Left ventricle myocardium inferior (tissue), 1 donor: Measurements from ENCODE around the gene DEUP1. TPM values are rescaled to one million over a fixed set of nuclear protein-coding genes. Genes with fewer than 3 reads are reported as not detected.

Experiments used
- DNase-seq: peaks from one replicate; pipeline ENCODE4 v3.0.0-alpha.2; 2020
- H3K27ac ChIP-seq: fragments of 200-600 bp; replicated peaks from 2 replicates; pipeline ENCODE4 v1.8.0; 2021
- H3K27me3 ChIP-seq: fragments of 200-600 bp; 2 replicates; pipeline ENCODE4 v1.8.0; 2021; ENCODE audit warnings: low read depth
- H3K36me3 ChIP-seq: fragments of 200-600 bp; 2 replicates; pipeline ENCODE4 v1.8.0; 2021
- H3K4me1 ChIP-seq: fragments of 200-600 bp; 2 replicates; pipeline ENCODE4 v1.8.0; 2021
- H3K4me3 ChIP-seq: fragments of 200-600 bp; 2 replicates; pipeline ENCODE4 v1.8.0; 2021; ENCODE audit warnings: mild to moderate bottlenecking, moderate library complexity
- H3K9me3 ChIP-seq: fragments of 200-600 bp; replicated peaks from 2 replicates; pipeline ENCODE4 v1.8.0; 2021
- intact Hi-C: fragments of 100-400 bp; cut with micrococcal nuclease; formaldehyde crosslinking; loops from one replicate; pipeline ENCODE4 v1.11.0; 2022
- total RNA-seq: library from RNA; stranded (reverse); fragmentation: NEBNext Ultra II Directional; extraction: Animal tissue kit (Norgen Biotek cat#: 25700); gene quantifications from one replicate; pipeline ENCODE4 v1.2.1, GENCODE V29; 2021
- TF ChIP-seq, protein P1 (sequence below): fragments of 200-600 bp; IDR thresholded peaks from 2 replicates; pipeline ENCODE4 v1.8.0; 2021; ENCODE audit warnings: antibody characterized with exemption, mild to moderate bottlenecking, borderline replicate concordance
- donor health status: DM: no; HTN: yes; CAD: no; lungs with severe emphysema.

DEUP1 gene
- total RNA-seq, 1 donor from 2014 or later: not detected

- TF ChIP-seq, protein P1, sequence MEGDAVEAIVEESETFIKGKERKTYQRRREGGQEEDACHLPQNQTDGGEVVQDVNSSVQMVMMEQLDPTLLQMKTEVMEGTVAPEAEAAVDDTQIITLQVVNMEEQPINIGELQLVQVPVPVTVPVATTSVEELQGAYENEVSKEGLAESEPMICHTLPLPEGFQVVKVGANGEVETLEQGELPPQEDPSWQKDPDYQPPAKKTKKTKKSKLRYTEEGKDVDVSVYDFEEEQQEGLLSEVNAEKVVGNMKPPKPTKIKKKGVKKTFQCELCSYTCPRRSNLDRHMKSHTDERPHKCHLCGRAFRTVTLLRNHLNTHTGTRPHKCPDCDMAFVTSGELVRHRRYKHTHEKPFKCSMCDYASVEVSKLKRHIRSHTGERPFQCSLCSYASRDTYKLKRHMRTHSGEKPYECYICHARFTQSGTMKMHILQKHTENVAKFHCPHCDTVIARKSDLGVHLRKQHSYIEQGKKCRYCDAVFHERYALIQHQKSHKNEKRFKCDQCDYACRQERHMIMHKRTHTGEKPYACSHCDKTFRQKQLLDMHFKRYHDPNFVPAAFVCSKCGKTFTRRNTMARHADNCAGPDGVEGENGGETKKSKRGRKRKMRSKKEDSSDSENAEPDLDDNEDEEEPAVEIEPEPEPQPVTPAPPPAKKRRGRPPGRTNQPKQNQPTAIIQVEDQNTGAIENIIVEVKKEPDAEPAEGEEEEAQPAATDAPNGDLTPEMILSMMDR: no peak
- DNase-seq: no peak
- no peaks in the 10 kb centered on the region for H3K9me3 ChIP-seq
- H3K4me1 ChIP-seq: peaks cover 4% of the 10 kb centered on the region
- intact Hi-C loops: no loop called here
- no peaks in the 10 kb centered on the region for H3K36me3 ChIP-seq
- no peak overlapping the region for H3K4me3 ChIP-seq
- no peak overlapping the region for H3K27ac ChIP-seq
- no peaks in the 10 kb centered on the region for H3K27me3 ChIP-seq
These were observed 59.2 kb downstream of the DEUP1 start for GRCh38 chr11:93389737-93390136.

DNA sequence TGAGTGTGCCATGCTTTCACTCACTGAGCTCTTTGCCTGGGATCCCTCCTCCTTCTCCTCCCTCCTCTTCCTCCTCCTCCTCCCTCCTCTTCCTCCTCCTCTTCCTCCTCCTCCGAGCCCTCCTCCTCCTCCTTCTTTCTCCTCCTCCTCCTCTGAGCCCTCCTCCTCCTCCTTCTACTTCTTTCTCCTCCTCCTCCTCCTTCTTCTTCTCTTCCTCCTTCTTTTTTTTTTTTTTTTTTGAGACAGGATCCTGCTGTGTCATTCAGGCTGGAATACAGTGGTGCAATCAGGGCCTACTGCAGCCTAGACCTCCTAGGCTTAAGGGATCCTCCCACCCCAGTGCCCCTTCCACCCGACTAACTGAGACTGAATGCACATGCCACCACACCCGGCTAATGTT is 62.3 kb downstream of the DEUP1 start:
- Histone ChIP-seq H3K4me1 (peaks cover 8% of the 10 kb centered on the region), H3K4me3 (no peak overlapping the region), H3K27ac (no peak overlapping the region), H3K36me3 (no peaks in the 10 kb centered on the region), H3K9me3 (no peaks in the 10 kb centered on the region), H3K27me3 (no peaks in the 10 kb centered on the region)
- TF ChIP-seq, protein P1: no peak
- intact Hi-C loops: no loop called here
- DNase-seq: no peak

GRCh38 chr11:93393386-93393785 is 62.8 kb downstream of the DEUP1 start:
- Histone ChIP-seq H3K36me3 (no peaks in the 10 kb centered on the region), H3K4me1 (peaks cover 8% of the 10 kb centered on the region), H3K27ac (no peak overlapping the region), H3K9me3 (no peaks in the 10 kb centered on the region), H3K4me3 (no peak overlapping the region), H3K27me3 (no peaks in the 10 kb centered on the region)
- TF ChIP-seq, protein P1: no peak
- intact Hi-C loops: no loop called here
- no peak for DNase-seq

GRCh38 chr11:93394488-93394887 is 63.9 kb downstream of the DEUP1 start:
- intact Hi-C loops: no loop called here
- no peak overlapping the region for H3K4me3 ChIP-seq
- H3K36me3 ChIP-seq: no peaks in the 10 kb centered on the region
- H3K27ac ChIP-seq: no peak overlapping the region
- no peaks in the 10 kb centered on the region for H3K9me3 ChIP-seq
- peaks cover 8% of the 10 kb centered on the region for H3K4me1 ChIP-seq
- DNase-seq: no peak
- H3K27me3 ChIP-seq: no peaks in the 10 kb centered on the region
- TF ChIP-seq, protein P1: no peak

DNA sequence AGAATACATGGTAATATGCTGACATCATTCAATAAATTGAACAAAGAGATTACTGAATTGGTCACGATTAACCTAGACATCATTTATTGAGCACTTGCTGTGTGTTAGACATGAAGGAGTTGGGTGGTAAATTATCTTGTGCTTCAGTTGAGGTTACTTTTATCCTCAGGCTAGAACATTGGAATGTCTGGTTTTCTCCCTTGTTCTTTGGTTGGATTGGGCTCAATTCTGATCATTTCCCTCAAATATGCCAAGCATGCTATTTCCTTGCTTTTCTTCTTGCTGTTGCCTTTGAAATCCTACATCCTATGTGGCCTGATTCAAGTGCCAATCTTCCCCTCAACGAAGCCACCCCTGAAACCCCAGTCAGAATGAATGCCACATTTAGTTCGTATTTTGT is 65.8 kb downstream of the DEUP1 start:
- H3K4me3 ChIP-seq: no peak overlapping the region
- H3K27me3 ChIP-seq: no peaks in the 10 kb centered on the region
- TF ChIP-seq, protein P1: no peak
- H3K36me3 ChIP-seq: no peaks in the 10 kb centered on the region
- intact Hi-C loops: no loop called here
- peaks cover 8% of the 10 kb centered on the region for H3K4me1 ChIP-seq
- DNase-seq: no peak
- no peaks in the 10 kb centered on the region for H3K9me3 ChIP-seq
- no peak overlapping the region for H3K27ac ChIP-seq

DNA sequence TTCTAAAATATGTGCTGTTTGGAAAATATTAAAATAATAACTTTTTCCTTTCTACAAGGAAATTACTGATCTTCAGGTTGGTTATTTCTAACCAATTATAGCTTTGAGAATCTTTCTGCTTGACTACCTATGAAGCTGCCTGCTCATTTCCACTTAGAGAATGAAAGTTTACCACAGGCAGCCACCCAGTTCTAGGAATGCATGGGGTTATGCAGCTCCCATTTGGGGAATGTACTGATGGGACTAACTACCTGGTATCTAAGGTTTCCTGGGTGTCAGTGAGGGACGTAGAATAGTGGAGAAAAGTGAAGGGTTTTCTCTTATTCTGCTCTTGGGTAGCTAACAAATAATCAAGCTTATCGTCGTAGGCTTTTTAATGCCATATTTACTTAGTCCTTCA is 73.4 kb downstream of the DEUP1 start:
- DNase-seq: no peak
- intact Hi-C loops: no loop called here
- TF ChIP-seq, protein P1: no peak
- Histone ChIP-seq H3K27ac (no peak overlapping the region), H3K4me3 (no peak overlapping the region), H3K4me1 (no peaks in the 10 kb centered on the region), H3K9me3 (peaks cover 6% of the 10 kb centered on the region), H3K27me3 (no peaks in the 10 kb centered on the region), H3K36me3 (no peaks in the 10 kb centered on the region)
